NCI-H510A (cell line): ENCODE results near the gene CKB.
A peak's percentile ranks its signal among the peaks of the same experiment; 100 is the strongest.

Experiments used
- DNase-seq: peaks from one replicate; lab custom pipeline; 2025; lab: John Stamatoyannopoulos, UW

The CKB gene

GRCh38 chr14:103522649-103523574, at the start of gene CKB:
CKB (minus strand) TSS chr14:103522830; CDS start chr14:103522493, 337 bp downstream.
- peak; percentile 72 for DNase-seq

- DNase-seq, result no peak
Observed at GRCh38 chr14:103569408-103569807, 46.8 kb upstream of the CKB start.

- no peak for DNase-seq
Observed at GRCh38 chr14:103568952-103569351, 46.3 kb upstream of the CKB start.

- no peak for DNase-seq
Observed at GRCh38 chr14:103563844-103564505, 41.3 kb upstream of the CKB start.

- DNase-seq, result no peak
Observed at GRCh38 chr14:103563226-103563620, 40.6 kb upstream of the CKB start.

GRCh38 chr14:103562429-103563225, 40.0 kb upstream of the CKB start, which contains the start of the genes BAG5 and COA8:
BAG5 (minus strand) TSS chr14:103562657; CDS start chr14:103561164, 1,493 bp downstream.
COA8 (plus strand) TSS chr14:103562960; CDS start chr14:103563002, 42 bp downstream.
- peak; percentile 85 for DNase-seq

- DNase-seq, result no peak
Observed at GRCh38 chr14:103562179-103562428, 39.5 kb upstream of the CKB start.

- peak; percentile 14 for DNase-seq
Observed at GRCh38 chr14:103561381-103562178, 39.0 kb upstream of the CKB start.

GRCh38 chr14:103560691-103561090, 38.1 kb upstream of the CKB start:
- DNase-seq, result no peak

- DNase-seq, result no peak
Observed at GRCh38 chr14:103559766-103560165, 37.1 kb upstream of the CKB start.

GRCh38 chr14:103558071-103558882, 35.6 kb upstream of the CKB start:
- peak; percentile 83 for DNase-seq

GRCh38 chr14:103556946-103557758, 34.5 kb upstream of the CKB start:
- DNase-seq, result no peak

- DNase-seq, result no peak
Observed at GRCh38 chr14:103555559-103556337, 33.1 kb upstream of the CKB start.

GRCh38 chr14:103552846-103553210, 30.2 kb upstream of the CKB start:
- DNase-seq, result no peak

GRCh38 chr14:103552011-103552845, 29.6 kb upstream of the CKB start:
- no peak for DNase-seq

- DNase-seq, result no peak
Observed at GRCh38 chr14:103551338-103551762, 28.7 kb upstream of the CKB start.

- DNase-seq, result peak; percentile 83
Observed at GRCh38 chr14:103550451-103551337, 28.1 kb upstream of the CKB start.
